ENCODE results near the gene ENO1. TPM values are rescaled to one million over a fixed set of nuclear protein-coding genes. Genes with fewer than 3 reads are reported as not detected.

ENO1 gene
- total and polyA plus RNA-seq, 10 of the 15 experiments (the other 5 are each of a cell fraction or from before 2014, with no cell fraction given) = 1,850 to 4,219 (median 2,331) TPM

GRCh38 chr1:8848663-8849386 lies 29.7 kb downstream of the ENO1 start:
- ATAC-seq (peak; percentile 98), DNase-seq (ENCODE audit: low read depth, low spot score) (no peak), FAIRE-seq (peak; percentile 92)
- no peak overlapping the region for H3K27ac ChIP-seq (ENCODE audit: control insufficient read depth, insufficient read depth)
- POLR2A ChIA-PET = interaction anchor here (0.5 to 2.1 kb wide), 13 partner anchors 13 to 751 kb away, joined by 3 to 5 read pairs (median 4); no protein-coding TSS in a partner anchor
- TF ChIP-seq IKZF1 (conservative IDR thresholded peaks at IDR 0.05) (0 out of 2 replicates have a peak, but pooled peaks have one; percentile 18), RAD21 (IDR thresholded peaks at IDR 0.05; ENCODE audit: insufficient read depth, low read depth, low read length) (peak; percentile 87), EGR1 (IDR thresholded peaks at IDR 0.05; ENCODE audit: borderline replicate concordance in 1 of 2, low read depth in 2 of 2, low read length in 2 of 2) (no peak), BHLHE40 (IDR thresholded peaks at IDR 0.05; ENCODE audit: borderline replicate concordance in 1 of 2, low read depth in 2 of 2, low read length in 1 of 2) (0 out of 4 replicates have a peak, but pooled peaks of 1 of the 2 experiments have one; percentile 20), NR2C2 (IDR thresholded peaks at IDR 0.05; ENCODE audit: borderline replicate concordance, control insufficient read depth, insufficient read length, low read depth) (no peak), MYB (IDR thresholded peaks at IDR 0.05; ENCODE audit: borderline replicate concordance, low read depth, low read length) (no peak), SMARCA5 (IDR thresholded peaks at IDR 0.05) (0 out of 2 replicates have a peak, but pooled peaks have one; percentile 57), HDAC2 (IDR thresholded peaks at IDR 0.05) (no peak), CBX5 (IDR thresholded peaks at IDR 0.05; ENCODE audit: low read depth) (no peak), POU2F2 (IDR thresholded peaks at IDR 0.05; ENCODE audit: borderline replicate concordance, low read depth, low read length) (0 out of 3 replicates have a peak, but pooled peaks have one; percentile 17), TCF3 (IDR thresholded peaks at IDR 0.05; ENCODE audit: borderline replicate concordance, insufficient read depth, low read depth, low read length) (no peak), SP1 (IDR thresholded peaks at IDR 0.05; ENCODE audit: low read depth, low read length) (no peak), DPF2 (IDR thresholded peaks at IDR 0.05) (peak; percentile 24; the same call in 1 of the 2 replicates), YY1 (IDR thresholded peaks at IDR 0.05; ENCODE audit: low read depth, low read length) (peak; percentile 68; the same call in 1 of the 2 replicates), WRNIP1 (IDR thresholded peaks at IDR 0.05; ENCODE audit: borderline replicate concordance, low read depth, low read length) (no peak), MLLT1 (IDR thresholded peaks at IDR 0.05) (peak; percentile 13; the same call in 1 of the 2 replicates), SMC3 (IDR thresholded peaks at IDR 0.05; ENCODE audit: borderline replicate concordance, low read length) (peak; percentile 87), CTCF (IDR thresholded peaks at IDR 0.05 in 2 of 3, conservative IDR thresholded peaks at IDR 0.05 in 1 of 3; ENCODE audit: control insufficient read depth in 2 of 3, extremely low read depth in 1 of 3, insufficient read depth in 1 of 3, low read depth in 3 of 3, low read length in 3 of 3) (peak; percentile 82 to 95 (median 87))
- H3K4me1 ChIP-seq (ENCODE audit: control insufficient read depth, insufficient read depth, low read length) = peaks cover 2% of the 10 kb centered on the region; the same call in 1 of the 2 replicates
- no peaks in the 10 kb centered on the region for H3K9me3 ChIP-seq (replicated peaks; ENCODE audit: control insufficient read depth, insufficient read depth, low read length)
- no peak overlapping the region for H3K4me3 ChIP-seq
- in situ Hi-C loops (cut with MboI) (no loop called here), intact Hi-C loops (cut with micrococcal nuclease; ENCODE audit: unreplicated experiment) (loop anchor here (1.0 to 2.0 kb wide), 2 partner anchors 120 to 288 kb away; no protein-coding TSS in a partner anchor)
- SMC1A ChIA-PET (ENCODE audit: uncharacterized antibody, unreplicated experiment) = interaction anchor here (0.6 to 5.8 kb wide), 51 partner anchors 9 to 471 kb away, joined by 3 to 101 read pairs (median 4); partner anchors contain the start of gene ENO1
- H3K9ac ChIP-seq (ENCODE audit: control insufficient read depth, insufficient read depth, low read length) = no peak overlapping the region
- WGBS (ENCODE audit: insufficient coverage, insufficient replicate concordance, low lambda C conversion rate, missing lambda C conversion rate) = 44% methylated on average over 19 of the region's 19 CpGs
- no peaks in the 10 kb centered on the region for H3K36me3 ChIP-seq (ENCODE audit: control insufficient read depth in 2 of 2, insufficient read depth in 2 of 2, low read length in 1 of 2)
- no peaks in the 10 kb centered on the region for H3K27me3 ChIP-seq (replicated peaks in 1 of 2; ENCODE audit: control insufficient read depth in 2 of 2, insufficient read depth in 2 of 2, low read length in 1 of 2)
- CTCF ChIA-PET = interaction anchor here (0.6 to 7.9 kb wide), 106 partner anchors 9 to 873 kb away, joined by 3 to 143 read pairs (median 4); no protein-coding TSS in a partner anchor
- RAD21 ChIA-PET (ENCODE audit: unreplicated experiment) = interaction anchor here (0.5 to 4.4 kb wide), 57 partner anchors 9 to 834 kb away, joined by 3 to 88 read pairs (median 4); partner anchors contain the start of gene ENO1
- no peak overlapping the region; the same call in 1 of the 2 replicates for H2AFZ ChIP-seq (ENCODE audit: control insufficient read depth, low read depth, low read length)
- BruUV-seq (replicated peaks) = no TSS peak
- no peaks in the 10 kb centered on the region for H4K20me1 ChIP-seq (ENCODE audit: control insufficient read depth, insufficient read depth)
- H3K4me2 ChIP-seq (ENCODE audit: control insufficient read depth, insufficient read depth) = no peak overlapping the region; the same call in 1 of the 2 replicates
- H3K79me2 ChIP-seq (ENCODE audit: control insufficient read depth, insufficient read depth, low read length) = peaks cover 1% of the 10 kb centered on the region; the same call in 1 of the 2 replicates

All from GM12878 (cell line).